Measurements from ENCODE around the gene CBFB.
A peak's percentile ranks its signal among the peaks of the same experiment; 100 is the strongest.

CBFB gene

DNA sequence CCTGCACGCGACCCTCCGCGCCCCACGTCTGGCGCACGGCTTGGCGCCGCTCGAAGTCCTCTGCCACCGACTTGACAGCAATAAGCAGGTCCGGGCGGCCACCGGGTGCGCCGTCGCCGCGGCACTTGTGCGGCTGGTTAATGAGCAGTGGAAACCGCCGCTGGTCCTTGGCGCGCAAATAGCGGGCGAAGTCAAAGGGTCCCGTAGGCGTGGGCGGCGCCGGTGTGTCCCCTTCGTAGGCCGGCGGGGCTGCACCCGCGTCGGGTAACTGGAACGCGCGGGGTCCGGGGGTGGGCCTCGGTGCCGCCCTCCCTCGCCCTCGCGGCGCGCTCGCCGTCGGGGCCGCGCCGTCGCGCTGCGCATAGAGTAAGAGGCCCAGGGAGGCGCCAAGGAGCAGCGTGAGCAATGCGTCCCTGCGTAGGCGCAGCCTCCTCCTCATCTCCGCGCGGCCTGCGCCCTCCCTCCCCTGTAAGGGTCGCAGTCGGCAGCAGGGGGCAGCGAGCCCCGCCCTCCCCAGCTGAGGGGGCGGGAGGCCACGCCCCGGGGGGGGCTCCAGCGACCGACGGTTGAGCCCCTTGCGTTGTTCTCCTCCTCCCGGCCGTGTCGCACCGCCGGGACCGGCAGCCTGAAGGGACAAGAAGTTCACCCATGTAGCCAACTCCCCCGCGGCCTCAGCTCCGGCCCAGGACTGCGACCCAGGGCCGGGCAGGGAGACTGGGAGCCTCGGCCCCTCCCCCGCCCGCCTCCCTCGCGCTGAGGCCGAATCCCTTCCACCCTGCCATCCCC lies 121.3 kb downstream of the CBFB start:
- in situ Hi-C loops (cut with HindIII; ENCODE audit: low sequenced_read_pairs): no loop called here
- no peak for DNase-seq (ENCODE audit: low read depth)
- peak overlapping the region; percentile 55 for H3K4me3 ChIP-seq (ENCODE audit: low read depth, low read length)
- TF ChIP-seq, protein P1, sequence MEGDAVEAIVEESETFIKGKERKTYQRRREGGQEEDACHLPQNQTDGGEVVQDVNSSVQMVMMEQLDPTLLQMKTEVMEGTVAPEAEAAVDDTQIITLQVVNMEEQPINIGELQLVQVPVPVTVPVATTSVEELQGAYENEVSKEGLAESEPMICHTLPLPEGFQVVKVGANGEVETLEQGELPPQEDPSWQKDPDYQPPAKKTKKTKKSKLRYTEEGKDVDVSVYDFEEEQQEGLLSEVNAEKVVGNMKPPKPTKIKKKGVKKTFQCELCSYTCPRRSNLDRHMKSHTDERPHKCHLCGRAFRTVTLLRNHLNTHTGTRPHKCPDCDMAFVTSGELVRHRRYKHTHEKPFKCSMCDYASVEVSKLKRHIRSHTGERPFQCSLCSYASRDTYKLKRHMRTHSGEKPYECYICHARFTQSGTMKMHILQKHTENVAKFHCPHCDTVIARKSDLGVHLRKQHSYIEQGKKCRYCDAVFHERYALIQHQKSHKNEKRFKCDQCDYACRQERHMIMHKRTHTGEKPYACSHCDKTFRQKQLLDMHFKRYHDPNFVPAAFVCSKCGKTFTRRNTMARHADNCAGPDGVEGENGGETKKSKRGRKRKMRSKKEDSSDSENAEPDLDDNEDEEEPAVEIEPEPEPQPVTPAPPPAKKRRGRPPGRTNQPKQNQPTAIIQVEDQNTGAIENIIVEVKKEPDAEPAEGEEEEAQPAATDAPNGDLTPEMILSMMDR (IDR thresholded peaks at IDR 0.05; ENCODE audit: low read depth, low read length, missing control alignments): no peak
